ENCODE results near the gene WWC2. TPM values are rescaled to one million over a fixed set of nuclear protein-coding genes. Genes with fewer than 3 reads are reported as not detected.

WWC2 gene
- total and polyA plus RNA-seq, 11 donors, result 5.4 to 43.0 (median 33.8) TPM

DNA sequence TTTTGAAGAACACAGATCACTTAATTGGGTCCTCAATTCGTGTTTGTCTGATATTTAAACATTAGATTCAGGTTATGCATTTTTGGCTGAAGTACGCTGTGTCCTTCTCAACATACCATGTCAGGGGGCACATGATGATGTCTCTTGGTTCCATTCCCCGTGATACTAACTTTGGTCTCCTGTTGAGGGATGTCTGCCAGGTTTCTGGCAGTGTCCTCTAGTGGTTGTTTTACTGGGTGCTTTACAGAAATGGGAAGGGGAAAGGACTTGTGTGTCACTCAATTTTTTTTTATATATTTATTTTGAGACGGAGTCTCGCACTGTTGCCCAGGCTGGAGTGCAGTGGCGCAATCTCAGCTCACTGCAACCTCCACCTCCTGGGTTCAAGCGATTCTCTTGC, 58.2 kb downstream of the WWC2 start:
- Histone ChIP-seq H3K4me1 (peaks cover 0 to 31% (median 9%) of the 10 kb centered on the region in 12 donors), H3K27me3 (no peaks in the 10 kb centered on the region), H3K4me3 (no peak overlapping the region), H3K9me3 (no peaks in the 10 kb centered on the region), H3K36me3 (no peaks in the 10 kb centered on the region), H3K27ac (no peak overlapping the region)
- DNase-seq (no peak), ATAC-seq (peak in 3 of 4 donors; percentile 29 to 52 (median 30))
- intact Hi-C loops (cut with DNase I), result no loop called here
- 77 to 87% (median 83%) methylated on average over 7 of the region's 7 CpGs for WGBS, 4 donors
- no peak for TF ChIP-seq POLR2A (IDR thresholded peaks at IDR 0.05)
- TF ChIP-seq, protein P1, sequence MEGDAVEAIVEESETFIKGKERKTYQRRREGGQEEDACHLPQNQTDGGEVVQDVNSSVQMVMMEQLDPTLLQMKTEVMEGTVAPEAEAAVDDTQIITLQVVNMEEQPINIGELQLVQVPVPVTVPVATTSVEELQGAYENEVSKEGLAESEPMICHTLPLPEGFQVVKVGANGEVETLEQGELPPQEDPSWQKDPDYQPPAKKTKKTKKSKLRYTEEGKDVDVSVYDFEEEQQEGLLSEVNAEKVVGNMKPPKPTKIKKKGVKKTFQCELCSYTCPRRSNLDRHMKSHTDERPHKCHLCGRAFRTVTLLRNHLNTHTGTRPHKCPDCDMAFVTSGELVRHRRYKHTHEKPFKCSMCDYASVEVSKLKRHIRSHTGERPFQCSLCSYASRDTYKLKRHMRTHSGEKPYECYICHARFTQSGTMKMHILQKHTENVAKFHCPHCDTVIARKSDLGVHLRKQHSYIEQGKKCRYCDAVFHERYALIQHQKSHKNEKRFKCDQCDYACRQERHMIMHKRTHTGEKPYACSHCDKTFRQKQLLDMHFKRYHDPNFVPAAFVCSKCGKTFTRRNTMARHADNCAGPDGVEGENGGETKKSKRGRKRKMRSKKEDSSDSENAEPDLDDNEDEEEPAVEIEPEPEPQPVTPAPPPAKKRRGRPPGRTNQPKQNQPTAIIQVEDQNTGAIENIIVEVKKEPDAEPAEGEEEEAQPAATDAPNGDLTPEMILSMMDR (IDR thresholded peaks at IDR 0.05), result peak in 4 of 12 donors; percentile 20 to 38 (median 26)

DNA sequence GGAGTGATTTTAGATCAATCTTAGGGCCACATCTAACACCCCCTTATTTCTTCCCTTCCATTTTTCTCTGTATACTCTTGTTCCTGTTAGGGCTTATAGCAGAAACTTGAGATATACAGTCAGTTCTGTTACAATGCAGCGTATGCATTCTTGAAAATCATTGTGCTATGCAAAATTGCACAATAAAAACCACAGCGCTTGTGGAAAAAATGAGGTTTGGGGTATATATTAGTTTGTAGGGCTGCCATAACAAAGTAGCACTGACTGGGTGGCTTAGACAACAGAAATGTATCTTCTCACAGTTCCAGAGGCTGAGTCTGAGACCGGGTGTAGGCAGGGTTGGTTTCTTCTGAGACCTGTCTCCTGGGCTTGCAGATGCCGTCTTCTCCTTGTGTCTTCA, 59.0 kb downstream of the WWC2 start:
- Histone ChIP-seq H3K9me3 (no peaks in the 10 kb centered on the region), H3K36me3 (no peaks in the 10 kb centered on the region), H3K27ac (peak overlapping the region in 1 of 12 donors; percentile 27), H3K4me3 (no peak overlapping the region), H3K4me1 (peaks cover 0 to 31% (median 10%) of the 10 kb centered on the region in 12 donors), H3K27me3 (no peaks in the 10 kb centered on the region)
- ATAC-seq, result no peak
- TF ChIP-seq POLR2A (IDR thresholded peaks at IDR 0.05), result no peak
- TF ChIP-seq, protein P1 (IDR thresholded peaks at IDR 0.05), result no peak
- no peak for DNase-seq
- intact Hi-C loops (cut with DNase I), result no loop called here
- WGBS, 4 donors, result 67 to 72% (median 71%) methylated on average over 4 of the region's 4 CpGs

DNA sequence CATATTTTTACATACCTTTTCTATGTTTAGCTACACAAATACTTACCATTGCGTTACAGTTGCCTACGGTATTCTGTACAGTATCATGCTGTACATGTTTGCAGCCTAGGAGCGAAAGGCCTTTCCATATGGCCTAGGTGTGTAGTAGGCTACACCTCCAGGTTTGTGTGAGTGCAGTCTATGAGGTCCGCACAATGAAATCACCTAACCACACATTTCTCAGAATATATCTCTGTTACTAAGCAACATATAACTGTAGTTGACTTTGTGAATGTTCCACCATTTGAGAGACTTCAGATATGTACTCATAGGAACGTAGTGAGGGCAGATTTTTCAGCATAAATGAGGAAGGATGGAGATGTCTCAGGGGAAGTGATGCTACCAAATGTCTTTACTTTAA, 62.6 kb downstream of the WWC2 start:
- Histone ChIP-seq H3K27me3 (no peaks in the 10 kb centered on the region), H3K9me3 (no peaks in the 10 kb centered on the region), H3K4me3 (no peak overlapping the region), H3K36me3 (no peaks in the 10 kb centered on the region), H3K27ac (no peak overlapping the region), H3K4me1 (peaks cover 0 to 50% (median 23%) of the 10 kb centered on the region in 12 donors)
- TF ChIP-seq POLR2A (IDR thresholded peaks at IDR 0.05), result no peak
- TF ChIP-seq, protein P1 (IDR thresholded peaks at IDR 0.05), result no peak
- no peak for DNase-seq
- intact Hi-C loops (cut with DNase I), result loop anchor here in 1 of 10 donors (10.0 kb wide), 1 partner anchor 57 kb away; no protein-coding TSS in a partner anchor
- no peak for ATAC-seq
- WGBS, 4 donors, result 88 to 95% (median 93%) methylated on average over 5 of the region's 5 CpGs

DNA sequence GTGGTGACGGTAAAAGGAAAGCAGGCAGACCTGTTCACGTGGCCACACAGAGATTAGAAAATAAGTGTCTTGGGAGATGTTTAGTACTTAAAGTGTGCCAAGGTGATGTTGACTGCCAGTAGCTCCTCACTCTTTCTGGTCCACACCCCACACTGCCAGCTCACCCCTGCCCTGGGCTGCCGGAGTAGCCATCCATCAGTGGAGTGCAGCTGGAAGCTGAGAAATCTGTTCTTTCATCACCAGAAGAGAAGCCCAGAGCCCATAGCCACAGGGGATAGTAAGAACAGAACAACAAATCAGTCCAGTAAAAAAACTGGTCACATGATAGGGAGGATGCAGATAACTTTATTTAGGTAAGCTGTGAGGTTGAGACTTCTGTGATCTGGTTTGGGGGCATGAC, 64.1 kb downstream of the WWC2 start:
- DNase-seq (no peak), ATAC-seq (no peak)
- Histone ChIP-seq H3K9me3 (no peaks in the 10 kb centered on the region), H3K4me3 (no peak overlapping the region), H3K27ac (peak overlapping the region in 1 of 12 donors; percentile 27), H3K27me3 (no peaks in the 10 kb centered on the region), H3K4me1 (peaks cover 0 to 58% (median 23%) of the 10 kb centered on the region in 12 donors), H3K36me3 (no peaks in the 10 kb centered on the region)
- WGBS, 4 donors, result 67 to 72% (median 71%) methylated on average over 3 of the region's 3 CpGs
- no peak for TF ChIP-seq POLR2A (IDR thresholded peaks at IDR 0.05)
- TF ChIP-seq, protein P1 (IDR thresholded peaks at IDR 0.05), result no peak
- intact Hi-C loops (cut with DNase I), result loop anchor here in 1 of 10 donors (10.0 kb wide), 1 partner anchor 58 kb away; no protein-coding TSS in a partner anchor
